ENCODE measurements around the gene OR8I2. TPM values are rescaled to one million over a fixed set of nuclear protein-coding genes. Genes with fewer than 3 reads are reported as not detected.
"Not testable (repeated sequence)": the region's sequence is repeated elsewhere in the genome, so short reads cannot be mapped to it uniquely, and the experiment has no call there.

The OR8I2 gene
- total RNA-seq, 1 donor from 2014 or later: not detected

DNA sequence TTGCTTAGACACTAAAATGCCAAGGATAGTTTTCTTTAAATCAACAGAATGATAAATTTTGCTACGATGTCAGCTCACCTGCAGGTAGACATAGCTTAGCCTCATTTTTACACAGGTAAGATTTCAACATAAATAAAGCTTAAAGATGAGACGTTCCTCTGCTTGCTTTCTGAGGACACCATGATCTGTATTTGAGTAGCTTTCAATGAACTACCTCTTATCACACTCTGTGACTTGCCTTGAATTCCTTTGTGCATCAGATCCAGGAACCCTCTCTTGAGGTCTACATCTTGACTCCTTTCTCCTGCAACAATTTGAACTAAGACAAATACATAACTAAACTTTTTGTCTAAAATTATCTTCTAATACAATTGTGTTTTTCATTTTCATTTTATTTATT is 26.1 kb upstream of the OR8I2 start:
- no peaks in the 10 kb centered on the region for H3K9me3 ChIP-seq
- no peak overlapping the region for H3K4me3 ChIP-seq
- no peaks in the 10 kb centered on the region for H3K27me3 ChIP-seq
- intact Hi-C loops (cut with DNase I): no loop called here
- H3K4me1 ChIP-seq: no peaks in the 10 kb centered on the region
- H3K36me3 ChIP-seq: no peaks in the 10 kb centered on the region
- no peak for DNase-seq (ENCODE audit: extremely low spot score in 2 of 2)
- no peak overlapping the region for H3K27ac ChIP-seq
- TF ChIP-seq POLR2A (IDR thresholded peaks at IDR 0.05): no peak
- TF ChIP-seq POLR2AphosphoS5 (IDR thresholded peaks at IDR 0.05; ENCODE audit: insufficient read depth in 1 of 2, low read depth in 1 of 2): no peak

DNA sequence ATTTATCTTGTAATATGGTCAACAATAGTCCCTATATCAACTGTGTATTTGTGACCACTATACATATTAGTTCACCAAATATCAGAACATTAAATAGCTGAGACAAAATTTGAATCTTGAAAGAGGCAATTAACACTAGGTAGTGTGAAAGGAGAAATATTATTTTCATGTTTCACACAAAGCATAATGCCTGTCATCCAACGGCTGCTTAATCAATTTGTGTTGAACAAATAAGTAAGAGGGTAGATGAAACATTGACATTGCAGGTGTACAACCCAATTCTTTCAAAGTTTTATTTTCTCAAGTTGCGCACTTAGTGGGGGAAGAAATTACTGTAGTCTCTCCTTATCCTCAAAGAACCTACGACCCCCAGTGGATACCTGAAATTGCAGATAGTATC is 3.4 kb upstream of the OR8I2 start:
- H3K9me3 ChIP-seq: no peaks in the 10 kb centered on the region
- TF ChIP-seq POLR2A (IDR thresholded peaks at IDR 0.05): no peak
- DNase-seq (ENCODE audit: extremely low spot score in 2 of 2): no peak
- intact Hi-C loops (cut with DNase I): no loop called here
- H3K4me1 ChIP-seq: no peaks in the 10 kb centered on the region
- no peaks in the 10 kb centered on the region for H3K36me3 ChIP-seq
- H3K27me3 ChIP-seq: no peaks in the 10 kb centered on the region
- no peak overlapping the region for H3K27ac ChIP-seq
- H3K4me3 ChIP-seq: no peak overlapping the region

DNA sequence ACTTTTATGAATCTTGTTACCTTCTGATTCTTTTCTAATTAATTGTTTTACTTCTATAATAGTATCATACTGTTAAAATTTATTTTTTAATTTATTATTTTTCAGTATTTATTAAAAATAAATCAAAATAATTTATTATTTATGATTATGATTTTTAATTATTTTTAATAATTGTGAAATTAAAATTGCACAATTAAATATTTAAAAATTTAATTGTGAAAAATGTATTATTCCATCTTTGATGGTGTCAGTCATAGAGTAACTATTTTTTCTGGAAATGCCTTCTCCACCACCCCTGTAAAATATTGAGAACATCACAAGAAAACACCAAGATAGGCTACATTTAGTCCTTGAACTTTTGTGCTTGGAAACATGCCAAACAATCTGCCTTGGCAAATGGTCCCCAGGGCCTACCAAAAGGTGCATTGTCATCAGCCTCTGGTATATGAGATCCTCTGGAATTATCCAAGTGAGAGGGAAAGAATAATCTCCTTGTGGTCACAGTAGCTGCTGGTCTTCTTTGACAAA is 10.2 kb downstream of the OR8I2 start, which contains the start of gene OR8H2:
OR8H2 (plus strand) TSS at position 478 of the 528 bp plus-strand sequence. CDS start 1,356 bp downstream, outside the sequence.
- no peak for DNase-seq (ENCODE audit: extremely low spot score in 2 of 2)
- Histone ChIP-seq H3K27ac (no peak within 1 kb of the TSS), H3K36me3 (no peaks in the 10 kb centered on the region), H3K27me3 (no peaks in the 10 kb centered on the region), H3K4me1 (no peaks in the 10 kb centered on the region), H3K9me3 (no peaks in the 10 kb centered on the region), H3K4me3 (no peak within 1 kb of the TSS)
- no peak for TF ChIP-seq POLR2AphosphoS5 (IDR thresholded peaks at IDR 0.05; ENCODE audit: insufficient read depth in 1 of 2, low read depth in 1 of 2)
- TF ChIP-seq, protein P1, sequence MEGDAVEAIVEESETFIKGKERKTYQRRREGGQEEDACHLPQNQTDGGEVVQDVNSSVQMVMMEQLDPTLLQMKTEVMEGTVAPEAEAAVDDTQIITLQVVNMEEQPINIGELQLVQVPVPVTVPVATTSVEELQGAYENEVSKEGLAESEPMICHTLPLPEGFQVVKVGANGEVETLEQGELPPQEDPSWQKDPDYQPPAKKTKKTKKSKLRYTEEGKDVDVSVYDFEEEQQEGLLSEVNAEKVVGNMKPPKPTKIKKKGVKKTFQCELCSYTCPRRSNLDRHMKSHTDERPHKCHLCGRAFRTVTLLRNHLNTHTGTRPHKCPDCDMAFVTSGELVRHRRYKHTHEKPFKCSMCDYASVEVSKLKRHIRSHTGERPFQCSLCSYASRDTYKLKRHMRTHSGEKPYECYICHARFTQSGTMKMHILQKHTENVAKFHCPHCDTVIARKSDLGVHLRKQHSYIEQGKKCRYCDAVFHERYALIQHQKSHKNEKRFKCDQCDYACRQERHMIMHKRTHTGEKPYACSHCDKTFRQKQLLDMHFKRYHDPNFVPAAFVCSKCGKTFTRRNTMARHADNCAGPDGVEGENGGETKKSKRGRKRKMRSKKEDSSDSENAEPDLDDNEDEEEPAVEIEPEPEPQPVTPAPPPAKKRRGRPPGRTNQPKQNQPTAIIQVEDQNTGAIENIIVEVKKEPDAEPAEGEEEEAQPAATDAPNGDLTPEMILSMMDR (IDR thresholded peaks at IDR 0.05): no peak
- TF ChIP-seq POLR2A (IDR thresholded peaks at IDR 0.05): no peak
- intact Hi-C loops (cut with DNase I): no loop called here

DNA sequence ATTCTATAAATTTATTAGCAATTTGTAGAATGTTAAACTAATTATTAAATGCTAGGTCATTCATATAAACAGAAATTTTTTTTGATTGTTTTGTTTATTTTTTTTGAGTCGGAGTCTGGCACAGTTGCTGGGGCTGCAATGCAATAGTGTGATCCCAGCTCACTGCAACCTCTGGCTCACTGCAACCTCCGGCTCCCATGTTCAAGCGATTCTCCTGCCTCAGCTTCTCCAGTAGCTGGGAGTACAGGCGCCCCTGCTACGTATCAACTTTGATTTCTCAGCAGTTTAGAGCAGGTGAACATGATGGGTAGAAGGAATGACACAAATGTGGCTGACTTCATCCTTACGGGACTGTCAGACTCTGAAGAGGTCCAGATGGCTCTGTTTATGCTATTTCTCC is 29.0 kb downstream of the OR8I2 start, which contains the start of gene OR8H3:
OR8H3 (plus strand) TSS at position 301 of the 400 bp plus-strand sequence; CDS start at position 301, 0 bp downstream.
- DNase-seq (ENCODE audit: extremely low spot score in 2 of 2): no peak
- H3K27ac ChIP-seq: no peak within 1 kb of the TSS
- no peaks in the 10 kb centered on the region for H3K36me3 ChIP-seq
- no peak for TF ChIP-seq POLR2A (IDR thresholded peaks at IDR 0.05)
- no peak for TF ChIP-seq POLR2AphosphoS5 (IDR thresholded peaks at IDR 0.05; ENCODE audit: insufficient read depth in 1 of 2, low read depth in 1 of 2)
- TF ChIP-seq, protein P1 (IDR thresholded peaks at IDR 0.05): no peak
- no peak within 1 kb of the TSS for H3K4me3 ChIP-seq
- intact Hi-C loops (cut with DNase I): no loop called here
- H3K9me3 ChIP-seq: no peaks in the 10 kb centered on the region
- no peaks in the 10 kb centered on the region for H3K27me3 ChIP-seq
- no peaks in the 10 kb centered on the region for H3K4me1 ChIP-seq

DNA sequence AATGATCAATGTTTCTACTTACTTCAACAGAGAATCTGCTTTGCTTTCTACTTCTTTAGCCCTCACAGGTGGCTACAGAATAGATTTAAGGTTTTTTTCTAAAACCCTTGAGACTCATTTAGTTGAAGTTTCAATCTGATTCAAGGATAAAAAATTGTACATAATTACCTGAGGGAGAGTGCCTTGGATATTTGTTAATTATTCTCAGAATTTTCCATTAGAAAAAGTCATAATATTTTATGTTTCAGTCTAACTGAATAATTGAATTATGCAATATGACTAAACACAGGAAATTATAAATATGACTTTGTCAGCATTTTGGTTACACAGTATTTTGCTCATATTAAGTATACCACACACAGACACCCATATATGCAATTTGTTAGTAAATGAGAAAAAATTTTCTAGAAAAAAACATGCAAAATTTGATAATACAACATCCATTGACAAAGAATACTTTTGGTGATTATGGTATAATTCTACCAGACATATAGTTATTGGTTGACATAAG is 47.1 kb downstream of the OR8I2 start, which contains the start of gene OR8J3:
OR8J3 (minus strand) TSS at position 51 of the 511 bp plus-strand sequence. CDS start 2,483 bp downstream, outside the sequence.
- DNase-seq (ENCODE audit: extremely low spot score in 2 of 2): no peak
- TF ChIP-seq POLR2AphosphoS5 (IDR thresholded peaks at IDR 0.05; ENCODE audit: insufficient read depth in 1 of 2, low read depth in 1 of 2) (no peak), POLR2A (IDR thresholded peaks at IDR 0.05) (no peak)
- TF ChIP-seq, protein P1 (IDR thresholded peaks at IDR 0.05): no peak
- H3K27me3 ChIP-seq: no peaks in the 10 kb centered on the region
- no peak within 1 kb of the TSS for H3K27ac ChIP-seq
- H3K36me3 ChIP-seq: no peaks in the 10 kb centered on the region
- H3K4me1 ChIP-seq: no peaks in the 10 kb centered on the region
- intact Hi-C loops (cut with DNase I): no loop called here
- H3K9me3 ChIP-seq: no peaks in the 10 kb centered on the region
- H3K4me3 ChIP-seq: no peak within 1 kb of the TSS

DNA sequence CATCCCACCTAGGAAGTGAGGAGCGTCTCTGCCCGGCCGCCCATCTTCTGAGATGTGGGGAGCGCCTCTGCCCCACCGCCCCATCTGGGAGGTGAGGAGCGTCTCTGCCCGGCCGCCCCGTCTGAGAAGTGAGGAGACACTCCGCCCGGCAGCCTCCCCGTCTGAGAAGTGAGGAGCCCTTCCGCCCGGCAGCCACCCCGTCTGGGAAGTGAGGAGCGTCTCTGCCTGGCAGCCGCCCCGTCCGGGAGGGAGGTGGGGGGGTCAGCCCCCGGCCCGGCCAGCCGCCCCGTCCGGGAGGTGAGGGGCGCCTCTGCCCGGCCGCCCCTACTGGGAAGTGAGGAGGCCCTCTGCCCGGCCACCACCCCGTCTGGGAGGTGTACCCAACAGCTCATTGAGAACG is 50.6 kb downstream of the OR8I2 start:
- intact Hi-C loops (cut with DNase I); H3K4me3 ChIP-seq; H3K36me3 ChIP-seq; H3K4me1 ChIP-seq; H3K27ac ChIP-seq; H3K9me3 ChIP-seq; H3K27me3 ChIP-seq; DNase-seq (ENCODE audit: extremely low spot score in 2 of 2): not testable (repeated sequence)

Small RNA genes lying within 50 kb of the gene (small RNA-seq; reads per million reads assigned to genes)
- not detected for gene OR8I4P

Other genes starting within 250 kb of the OR8I2 start
- not detected for gene TRIM51, start 210.0 kb upstream of the OR8I2 start, total RNA-seq
- gene OR5W2, start 178.7 kb upstream of the OR8I2 start, total RNA-seq: not detected
- not detected for gene OR5I1, start 156.9 kb upstream of the OR8I2 start, total RNA-seq
- gene OR10AG1, start 123.4 kb upstream of the OR8I2 start, total RNA-seq: not detected
- gene OR5F1, start 98.7 kb upstream of the OR8I2 start, total RNA-seq: not detected
- not detected for gene OR5AS1, start 65.7 kb upstream of the OR8I2 start, total RNA-seq
- gene OR8H2, start 10.4 kb downstream of the OR8I2 start, total RNA-seq: not detected
- gene OR8H3, start 29.1 kb downstream of the OR8I2 start, total RNA-seq: not detected
- not detected for gene OR8J3, start 46.9 kb downstream of the OR8I2 start, total RNA-seq
- gene OR8K5, start 67.0 kb downstream of the OR8I2 start, total RNA-seq: not detected
- not detected for gene OR5J2, start 83.3 kb downstream of the OR8I2 start, total RNA-seq
- gene OR5T2, start 140.9 kb downstream of the OR8I2 start, total RNA-seq: not detected
- not detected for gene OR5T3, start 158.9 kb downstream of the OR8I2 start, total RNA-seq
- not detected for gene OR5T1, start 180.8 kb downstream of the OR8I2 start, total RNA-seq
- gene OR8H1, start 198.9 kb downstream of the OR8I2 start, total RNA-seq: not detected
- gene OR8K3, start 221.8 kb downstream of the OR8I2 start, total RNA-seq: not detected